ENCODE results near the gene B4GALT6. TPM values are rescaled to one million over a fixed set of nuclear protein-coding genes. Genes with fewer than 3 reads are reported as not detected.

B4GALT6 gene
- total RNA-seq, 2 donors from 2014 or later, result 3.5 to 9.0 TPM

DNA sequence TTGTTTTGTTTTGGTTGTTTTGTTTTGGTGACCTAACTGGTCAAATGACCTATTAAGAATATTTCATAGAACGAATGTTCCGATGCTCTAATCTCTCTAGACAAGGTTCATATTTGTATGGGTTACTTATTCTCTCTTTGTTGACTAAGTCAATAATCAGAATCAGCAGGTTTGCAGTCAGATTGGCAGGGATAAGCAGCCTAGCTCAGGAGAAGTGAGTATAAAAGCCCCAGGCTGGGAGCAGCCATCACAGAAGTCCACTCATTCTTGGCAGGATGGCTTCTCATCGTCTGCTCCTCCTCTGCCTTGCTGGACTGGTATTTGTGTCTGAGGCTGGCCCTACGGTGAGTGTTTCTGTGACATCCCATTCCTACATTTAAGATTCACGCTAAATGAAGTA, 92.8 kb downstream of the B4GALT6 start, which contains the start of gene TTR:
Gene TTR (plus strand): TSS at position 250 of the 400 bp plus-strand sequence. CDS start 26 bp downstream, at position 276.
- H3K4me1 ChIP-seq (replicated peaks), result no peaks in the 10 kb centered on the region
- H3K9me3 ChIP-seq, result no peaks in the 10 kb centered on the region
- H3K27ac ChIP-seq, result no peak within 1 kb of the TSS
- H3K4me3 ChIP-seq, result no peak within 1 kb of the TSS
- H3K27me3 ChIP-seq (replicated peaks; ENCODE audit: insufficient read depth), result no peaks in the 10 kb centered on the region
- intact Hi-C loops (cut with DNase I), result no loop called here
- TF ChIP-seq CTCF (IDR thresholded peaks at IDR 0.05) (no peak), POLR2AphosphoS5 (IDR thresholded peaks at IDR 0.05) (no peak), POLR2A (IDR thresholded peaks at IDR 0.05) (no peak)
- peak; percentile 5 for DNase-seq (ENCODE audit: low spot score)
- WGBS, result 54% methylated on average over 5 of the region's 5 CpGs
- no peaks in the 10 kb centered on the region for H3K36me3 ChIP-seq

DNA sequence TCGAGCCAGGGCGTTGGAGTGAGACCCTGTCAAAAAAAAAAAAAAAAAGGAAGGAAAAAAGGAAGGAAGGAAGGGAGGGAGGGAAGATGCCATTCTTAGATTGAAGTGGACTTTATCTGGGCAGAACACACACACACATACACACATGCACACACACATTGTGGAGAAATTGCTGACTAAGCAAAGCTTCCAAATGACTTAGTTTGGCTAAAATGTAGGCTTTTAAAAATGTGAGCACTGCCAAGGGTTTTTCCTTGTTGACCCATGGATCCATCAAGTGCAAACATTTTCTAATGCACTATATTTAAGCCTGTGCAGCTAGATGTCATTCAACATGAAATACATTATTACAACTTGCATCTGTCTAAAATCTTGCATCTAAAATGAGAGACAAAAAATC, 93.3 kb downstream of the B4GALT6 start:
- 81% methylated on average over 2 of the region's 2 CpGs for WGBS
- Histone ChIP-seq H3K27ac (no peak overlapping the region), H3K27me3 (replicated peaks; ENCODE audit: insufficient read depth) (no peaks in the 10 kb centered on the region), H3K9me3 (no peaks in the 10 kb centered on the region), H3K4me1 (replicated peaks) (no peaks in the 10 kb centered on the region), H3K4me3 (no peak overlapping the region), H3K36me3 (no peaks in the 10 kb centered on the region)
- intact Hi-C loops (cut with DNase I), result no loop called here
- no peak for DNase-seq (ENCODE audit: low spot score)
- TF ChIP-seq POLR2A (IDR thresholded peaks at IDR 0.05) (no peak), POLR2AphosphoS5 (IDR thresholded peaks at IDR 0.05) (no peak), CTCF (IDR thresholded peaks at IDR 0.05) (no peak)

- Histone ChIP-seq H3K9me3 (no peaks in the 10 kb centered on the region), H3K27ac (no peak overlapping the region), H3K27me3 (replicated peaks; ENCODE audit: insufficient read depth) (no peaks in the 10 kb centered on the region), H3K36me3 (no peaks in the 10 kb centered on the region), H3K4me3 (no peak overlapping the region), H3K4me1 (replicated peaks) (no peaks in the 10 kb centered on the region)
- intact Hi-C loops (cut with DNase I), result no loop called here
- TF ChIP-seq POLR2AphosphoS5 (IDR thresholded peaks at IDR 0.05), result no peak
- TF ChIP-seq CTCF (IDR thresholded peaks at IDR 0.05), result no peak
- no peak for TF ChIP-seq POLR2A (IDR thresholded peaks at IDR 0.05)
- WGBS, result 89% methylated on average over 8 of the region's 8 CpGs
- no peak for DNase-seq (ENCODE audit: low spot score)
These were observed 93.8 kb downstream of the B4GALT6 start for GRCh38 chr18:31590570-31590969.

DNA sequence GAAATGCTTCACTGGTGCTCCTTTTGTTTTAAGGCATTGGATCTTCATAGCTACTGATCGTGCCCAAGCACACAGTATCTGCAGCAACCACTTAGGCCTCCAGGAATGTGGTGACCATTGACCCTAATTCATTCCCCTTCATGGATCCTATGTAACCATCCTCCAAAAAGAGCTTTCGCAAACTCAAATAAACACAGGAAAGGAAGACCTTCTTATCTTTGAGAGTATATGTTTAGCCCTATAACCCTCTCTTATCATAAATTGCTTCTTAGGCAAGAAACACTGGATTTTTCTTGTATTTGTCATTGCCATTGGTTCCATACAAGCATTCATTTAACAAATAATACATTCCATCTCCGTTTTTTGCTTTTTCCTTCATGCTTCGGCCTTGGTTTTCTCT, 96.9 kb downstream of the B4GALT6 start:
- no peak for DNase-seq (ENCODE audit: low spot score)
- TF ChIP-seq POLR2AphosphoS5 (IDR thresholded peaks at IDR 0.05) (no peak), CTCF (IDR thresholded peaks at IDR 0.05) (no peak), POLR2A (IDR thresholded peaks at IDR 0.05) (no peak)
- intact Hi-C loops (cut with DNase I), result no loop called here
- Histone ChIP-seq H3K4me1 (replicated peaks) (no peaks in the 10 kb centered on the region), H3K4me3 (no peak overlapping the region), H3K9me3 (no peaks in the 10 kb centered on the region), H3K27me3 (replicated peaks; ENCODE audit: insufficient read depth) (no peaks in the 10 kb centered on the region), H3K27ac (no peak overlapping the region), H3K36me3 (no peaks in the 10 kb centered on the region)
- WGBS, result 88% methylated on average over 4 of the region's 4 CpGs

- Histone ChIP-seq H3K4me1 (replicated peaks) (no peaks in the 10 kb centered on the region), H3K27me3 (replicated peaks; ENCODE audit: insufficient read depth) (no peaks in the 10 kb centered on the region), H3K36me3 (no peaks in the 10 kb centered on the region), H3K4me3 (no peak overlapping the region), H3K27ac (no peak overlapping the region), H3K9me3 (no peaks in the 10 kb centered on the region)
- intact Hi-C loops (cut with DNase I), result no loop called here
- TF ChIP-seq POLR2AphosphoS5 (IDR thresholded peaks at IDR 0.05) (no peak), POLR2A (IDR thresholded peaks at IDR 0.05) (no peak), CTCF (IDR thresholded peaks at IDR 0.05) (no peak)
- 72% methylated on average over 5 of the region's 5 CpGs for WGBS
- no peak for DNase-seq (ENCODE audit: low spot score)
These were observed 97.8 kb downstream of the B4GALT6 start for GRCh38 chr18:31586616-31587015.
